GM23338 (cell line): ENCODE measurements around the gene CCNL1. TPM values are rescaled to one million over a fixed set of nuclear protein-coding genes. Genes with fewer than 3 reads are reported as not detected.
A peak's percentile ranks its signal among the peaks of the same experiment; 100 is the strongest.

ENCODE experiments used
- ATAC-seq: fragments of 200-7000 bp; cut with Tn5 transposase; 3 replicates; pipeline ENCODE4 v1.9.1; 2020
- DNase-seq: peaks from one replicate; pipeline ENCODE4 v3.0.0-alpha.2; 2015; ENCODE audit warnings: low spot score
- H2AFZ ChIP-seq: fragments of 200-600 bp; sonication (generic); 2 replicates; pipeline ENCODE4 v1.8.0; 2016; ENCODE audit warnings: antibody characterized with exemption, mild to moderate bottlenecking, moderate library complexity
- H3F3A ChIP-seq: fragments of 200-600 bp; sonication (generic); replicated peaks from 2 replicates; pipeline ENCODE4 v1.8.0; 2017; ENCODE audit warnings: antibody characterized with exemption, mixed run types, low read depth
- H3K27ac ChIP-seq: fragments of 200-600 bp; sonication (generic); 2 replicates; pipeline ENCODE4 v1.6.1; 2016; ENCODE audit warnings: low read depth
- H3K27me3 ChIP-seq: fragments of 200-600 bp; sonication (generic); 2 replicates; pipeline ENCODE4 v1.8.0; 2016; ENCODE audit warnings: mild to moderate bottlenecking, mixed run types, moderate library complexity; ENCODE audit not compliant: insufficient read depth
- H3K36me3 ChIP-seq: fragments of 200-600 bp; sonication (generic); 2 replicates; pipeline ENCODE4 v1.8.0; 2016; ENCODE audit warnings: mild to moderate bottlenecking; ENCODE audit not compliant: insufficient read depth
- H3K4me1 ChIP-seq: fragments of 200-600 bp; sonication (generic); 2 replicates; pipeline ENCODE4 v1.8.0; 2016; ENCODE audit warnings: mild to moderate bottlenecking, moderate library complexity; ENCODE audit not compliant: insufficient read depth
- H3K4me2 ChIP-seq: fragments of 200-600 bp; sonication (generic); 2 replicates; pipeline ENCODE4 v1.7.1; 2017; ENCODE audit warnings: mixed run types
- H3K4me3 ChIP-seq: fragments of 200-600 bp; sonication (generic); 2 replicates; pipeline ENCODE4 v1.6.1; 2016; ENCODE audit warnings: mixed run types
- H3K79me2 ChIP-seq: fragments of 200-600 bp; sonication (generic); replicated peaks from 2 replicates; pipeline ENCODE4 v1.8.0; 2017; ENCODE audit warnings: mild to moderate bottlenecking; ENCODE audit not compliant: insufficient read depth
- H3K9me2 ChIP-seq: fragments of 200-600 bp; sonication (generic); 2 replicates; pipeline ENCODE4 v1.8.0; 2017; ENCODE audit not compliant: insufficient read depth
- H4K20me1 ChIP-seq: fragments of 200-600 bp; sonication (generic); replicated peaks from 2 replicates; pipeline ENCODE4 v1.8.0; 2017; ENCODE audit warnings: mild to moderate bottlenecking; ENCODE audit not compliant: insufficient read depth
- H3K27ac Mint-ChIP-seq: 2 replicates; pipeline ENCODE4 v1.8.0; 2020; ENCODE audit warnings: inconsistent platforms, mild to moderate bottlenecking, moderate library complexity, mixed read lengths
- H3K27me3 Mint-ChIP-seq: 3 replicates; pipeline ENCODE4 v1.8.0; 2022; ENCODE audit warnings: low read depth, mild to moderate bottlenecking, moderate library complexity, mixed read lengths, inconsistent platforms; ENCODE audit not compliant: insufficient read depth, poor library complexity
- H3K36me3 Mint-ChIP-seq: 3 replicates; pipeline ENCODE4 v1.8.0; 2021; ENCODE audit warnings: low read depth, mild to moderate bottlenecking, inconsistent platforms, moderate library complexity, mixed read lengths
- H3K4me1 Mint-ChIP-seq: 3 replicates; pipeline ENCODE4 v1.8.0; 2020; ENCODE audit warnings: mild to moderate bottlenecking, inconsistent platforms, mixed read lengths
- H3K4me3 Mint-ChIP-seq: 3 replicates; pipeline ENCODE4 v1.8.0; 2021; ENCODE audit warnings: moderate library complexity, mild to moderate bottlenecking, inconsistent platforms, mixed read lengths
- H3K9me3 Mint-ChIP-seq: 3 replicates; pipeline ENCODE4 v1.8.0; 2020; ENCODE audit warnings: moderate library complexity, mild to moderate bottlenecking, inconsistent platforms, mixed read lengths
- CTCF ChIP-seq, 2 experiments: fragments of 200-600 bp in 1 of 2; sonication (generic) in 1 of 2; conservative IDR thresholded peaks; 2 replicates each; pipeline versions ENCODE4 v1.5.1 to v1.6.1; 2016 to 2017; ENCODE audit warnings: antibody characterized with exemption in 2 of 2, low read depth in 2 of 2, mild to moderate bottlenecking in 2 of 2, moderate library complexity in 1 of 2
- ETS1 ChIP-seq: IDR thresholded peaks from 2 replicates; pipeline ENCODE4 v1.6.1; 2016; ENCODE audit warnings: antibody characterized with exemption
- EZH2 ChIP-seq: fragments of 200-600 bp; sonication (generic); IDR thresholded peaks from one replicate; pipeline ENCODE4 v1.8.0; 2017; ENCODE audit warnings: antibody characterized with exemption, mild to moderate bottlenecking, low read depth; ENCODE audit not compliant: unreplicated experiment
- EZH2phosphoT487 ChIP-seq: fragments of 200-600 bp; sonication (generic); IDR thresholded peaks from one replicate; pipeline ENCODE4 v1.8.1; 2018; ENCODE audit warnings: antibody characterized with exemption; ENCODE audit not compliant: unreplicated experiment
- JUNB ChIP-seq: IDR thresholded peaks from one replicate; pipeline ENCODE4 v1.6.1; 2016; ENCODE audit warnings: antibody characterized with exemption; ENCODE audit not compliant: unreplicated experiment
- POLR2AphosphoS5 ChIP-seq: IDR thresholded peaks from 2 replicates; pipeline ENCODE4 v1.6.1; 2016; ENCODE audit warnings: antibody characterized with exemption, low read depth
- REST ChIP-seq: IDR thresholded peaks from one replicate; pipeline ENCODE4 v1.6.1; 2018; ENCODE audit warnings: antibody characterized with exemption; ENCODE audit not compliant: unreplicated experiment
- STAT1 ChIP-seq: IDR thresholded peaks from one replicate; pipeline ENCODE4 v1.6.1; 2016; ENCODE audit warnings: antibody characterized with exemption; ENCODE audit not compliant: unreplicated experiment
- ZNF114 ChIP-seq: fragments of 250-450 bp; sonication (Bioruptor Pico); IDR thresholded peaks from 2 replicates; pipeline ENCODE4 v1.5.0; 2020; ENCODE audit warnings: mild to moderate bottlenecking, moderate library complexity
- polyA plus RNA-seq: library from polyadenylated mRNA; unstranded; fragments of >200 nt; fragmentation: Nextera tagmentation; extraction: Ambion mirVana; gene quantifications from 2 replicates; pipeline ENCODE4 v1.2.1, GENCODE V29; 2016
- total RNA-seq: library from RNA; depleted of rRNA; stranded (reverse); fragments of >200 nt; shearing (Covaris generic); gene quantifications from 2 replicates; pipeline ENCODE4 v1.2.3, GENCODE V29; 2014

The CCNL1 gene
- total and polyA plus RNA-seq, 2 experiments from 2014 or later: 108 to 134 TPM

- no peak for ATAC-seq
These were observed 44.9 kb upstream of the CCNL1 start for GRCh38 chr3:157204880-157205279.

GRCh38 chr3:157204431-157204830, 44.5 kb upstream of the CCNL1 start:
- H3K4me2 ChIP-seq: no peak overlapping the region
- peak; percentile 54 for DNase-seq
- no peak overlapping the region for H2AFZ ChIP-seq
- ATAC-seq: no peak
- Mint-ChIP-seq H3K9me3 (no peaks in the 10 kb centered on the region), H3K4me3 (no peak overlapping the region), H3K36me3 (no peaks in the 10 kb centered on the region), H3K27me3 (no peaks in the 10 kb centered on the region), H3K4me1 (peaks cover 10% of the 10 kb centered on the region), H3K27ac (no peak overlapping the region)
- H3K9me2 ChIP-seq: no peaks in the 10 kb centered on the region
- H3F3A ChIP-seq: no peaks in the 10 kb centered on the region
- no peaks in the 10 kb centered on the region for H3K27me3 ChIP-seq
- H3K79me2 ChIP-seq: no peaks in the 10 kb centered on the region
- H3K27ac ChIP-seq: no peak overlapping the region
- H3K4me1 ChIP-seq: 0 out of 2 replicates have a peak, but pooled peaks cover 12% of the 10 kb centered on the region
- no peak overlapping the region for H3K4me3 ChIP-seq
- no peaks in the 10 kb centered on the region; the same call in 1 of the 2 replicates for H4K20me1 ChIP-seq
- no peaks in the 10 kb centered on the region for H3K36me3 ChIP-seq
- TF ChIP-seq CTCF (conservative IDR thresholded peaks at IDR 0.05; ENCODE audit: low read depth in 2 of 2) (peak in 1 of 2 experiments; percentile 81; a peak in 3 of 4 replicates), STAT1 (no peak)

More at GRCh38 chr3:157204880-157205279, 44.9 kb upstream of the CCNL1 start:
- no peak overlapping the region for H3K4me3 Mint-ChIP-seq
- H3K27ac ChIP-seq: no peak overlapping the region
- no peak overlapping the region for H3K4me3 ChIP-seq
- no peaks in the 10 kb centered on the region for H3K9me3 Mint-ChIP-seq
- peaks cover 10% of the 10 kb centered on the region for H3K4me1 Mint-ChIP-seq
- no peak overlapping the region for H2AFZ ChIP-seq
- 0 out of 2 replicates have a peak, but pooled peaks cover 12% of the 10 kb centered on the region for H3K4me1 ChIP-seq
- TF ChIP-seq POLR2AphosphoS5: no peak
- TF ChIP-seq EZH2: no peak
- no peaks in the 10 kb centered on the region for H3K27me3 ChIP-seq
- H3K4me2 ChIP-seq: no peak overlapping the region
- H3F3A ChIP-seq: no peaks in the 10 kb centered on the region
- H3K27ac Mint-ChIP-seq: no peak overlapping the region
- no peaks in the 10 kb centered on the region for H3K79me2 ChIP-seq
- no peaks in the 10 kb centered on the region for H3K27me3 Mint-ChIP-seq
- no peaks in the 10 kb centered on the region for H3K36me3 Mint-ChIP-seq
- no peaks in the 10 kb centered on the region for H3K36me3 ChIP-seq
- no peak for DNase-seq
- H4K20me1 ChIP-seq: no peaks in the 10 kb centered on the region; the same call in 1 of the 2 replicates
- no peaks in the 10 kb centered on the region for H3K9me2 ChIP-seq

GRCh38 chr3:157201648-157202278, 41.8 kb upstream of the CCNL1 start:
- Mint-ChIP-seq H3K27me3 (no peaks in the 10 kb centered on the region), H3K4me3 (no peak overlapping the region), H3K36me3 (no peaks in the 10 kb centered on the region), H3K9me3 (no peaks in the 10 kb centered on the region), H3K4me1 (peaks cover 3% of the 10 kb centered on the region; the same call in 1 of the 3 replicates), H3K27ac (no peak overlapping the region)
- H3K79me2 ChIP-seq: no peaks in the 10 kb centered on the region
- H3K4me1 ChIP-seq: no peaks in the 10 kb centered on the region
- H3F3A ChIP-seq: no peaks in the 10 kb centered on the region
- no peaks in the 10 kb centered on the region for H3K36me3 ChIP-seq
- H2AFZ ChIP-seq: no peak overlapping the region
- ATAC-seq: peak; percentile 65
- H3K27ac ChIP-seq: no peak overlapping the region
- no peak overlapping the region for H3K4me3 ChIP-seq
- no peaks in the 10 kb centered on the region for H3K27me3 ChIP-seq
- no peaks in the 10 kb centered on the region for H4K20me1 ChIP-seq
- no peaks in the 10 kb centered on the region for H3K9me2 ChIP-seq
- H3K4me2 ChIP-seq: no peak overlapping the region
- peak; percentile 81 for DNase-seq
- no peak for TF ChIP-seq ETS1
- no peak for TF ChIP-seq EZH2
- TF ChIP-seq REST: no peak
- no peak for TF ChIP-seq ZNF114
- no peak for TF ChIP-seq JUNB
- TF ChIP-seq EZH2phosphoT487: no peak
